H9 (cell line): ENCODE results near the gene OR8D2. TPM values are rescaled to one million over a fixed set of nuclear protein-coding genes. Genes with fewer than 3 reads are reported as not detected.

Experiments used
- DNase-seq: peaks from one replicate; pipeline ENCODE4 v3.0.0-alpha.2; 2017
- H2AFZ ChIP-seq: one replicate; pipeline ENCODE4 v1.6.1; 2013; ENCODE audit warnings: mild to moderate bottlenecking, low read length, control low read depth, moderate library complexity
- H2AK5ac ChIP-seq: 2 replicates; pipeline ENCODE4 v1.6.1; 2013; ENCODE audit warnings: low read length, control low read depth, mixed read lengths; ENCODE audit not compliant: insufficient read length
- H2BK120ac ChIP-seq: one replicate; pipeline ENCODE4 v1.6.1; 2013; ENCODE audit warnings: low read depth, mild to moderate bottlenecking, low read length, control low read depth, inconsistent platforms; ENCODE audit not compliant: poor library complexity, severe bottlenecking
- H2BK12ac ChIP-seq: 2 replicates; pipeline ENCODE4 v1.6.1; 2013; ENCODE audit warnings: low read length, control low read depth, mixed read lengths, low read depth; ENCODE audit not compliant: insufficient read length
- H2BK15ac ChIP-seq: 2 replicates; pipeline ENCODE4 v1.6.1; 2013; ENCODE audit warnings: low read depth, low read length, control low read depth
- H2BK20ac ChIP-seq: one replicate; pipeline ENCODE4 v1.6.1; 2013; ENCODE audit warnings: low read depth, mild to moderate bottlenecking, low read length, control low read depth, inconsistent platforms; ENCODE audit not compliant: poor library complexity, severe bottlenecking
- H2BK5ac ChIP-seq: 2 replicates; pipeline ENCODE4 v1.6.1; 2013; ENCODE audit warnings: low read length, control low read depth, mixed read lengths; ENCODE audit not compliant: insufficient read length
- H3K14ac ChIP-seq: 2 replicates; pipeline ENCODE4 v1.6.1; 2013; ENCODE audit warnings: low read length, control low read depth; ENCODE audit not compliant: insufficient read depth
- H3K18ac ChIP-seq: 2 replicates; pipeline ENCODE4 v1.6.1; 2013; ENCODE audit warnings: low read depth, mild to moderate bottlenecking, mixed read lengths, low read length, control low read depth; ENCODE audit not compliant: insufficient read length
- H3K23ac ChIP-seq: 2 replicates; pipeline ENCODE4 v1.6.1; 2013; ENCODE audit warnings: low read length, control low read depth, mixed read lengths, low read depth; ENCODE audit not compliant: insufficient read length
- H3K23me2 ChIP-seq: 2 replicates; pipeline ENCODE4 v1.6.1; 2013; ENCODE audit warnings: low read depth, mild to moderate bottlenecking, mixed read lengths, low read length, control low read depth; ENCODE audit not compliant: insufficient read length, poor library complexity, severe bottlenecking
- H3K27ac ChIP-seq: 2 replicates; pipeline ENCODE4 v1.5.1; 2013; ENCODE audit warnings: low read length, control low read depth, mixed read lengths, low read depth; ENCODE audit not compliant: insufficient read length
- H3K27me3 ChIP-seq: 2 replicates; pipeline ENCODE4 v1.6.1; 2013; ENCODE audit warnings: low read length, control low read depth, inconsistent platforms; ENCODE audit not compliant: insufficient read depth
- H3K4ac ChIP-seq: 2 replicates; pipeline ENCODE4 v1.6.1; 2013; ENCODE audit warnings: low read depth, mild to moderate bottlenecking, control low read depth, inconsistent platforms, low read length, moderate library complexity
- H3K4me1 ChIP-seq: 2 replicates; pipeline ENCODE4 v1.6.1; 2013; ENCODE audit warnings: low read length, control low read depth, inconsistent platforms; ENCODE audit not compliant: insufficient read depth
- H3K4me2 ChIP-seq: 2 replicates; pipeline ENCODE4 v1.6.1; 2013; ENCODE audit warnings: low read length, control low read depth, mixed read lengths; ENCODE audit not compliant: insufficient read length, insufficient read depth
- H3K56ac ChIP-seq: 2 replicates; pipeline ENCODE4 v1.6.1; 2013; ENCODE audit warnings: low read depth, mild to moderate bottlenecking, mixed read lengths, low read length, control low read depth; ENCODE audit not compliant: insufficient read length
- H3K79me1 ChIP-seq: 2 replicates; pipeline ENCODE4 v1.6.1; 2013; ENCODE audit warnings: low read depth, mild to moderate bottlenecking, moderate library complexity, low read length, control low read depth, inconsistent platforms; ENCODE audit not compliant: insufficient read depth, poor library complexity, severe bottlenecking
- H3K79me2 ChIP-seq: 2 replicates; pipeline ENCODE4 v1.6.1; 2013; ENCODE audit warnings: low read length, control low read depth, inconsistent platforms; ENCODE audit not compliant: insufficient read depth
- H3K9ac ChIP-seq: 2 replicates; pipeline ENCODE4 v1.6.1; 2013; ENCODE audit warnings: low read length, control low read depth, mixed read lengths; ENCODE audit not compliant: insufficient read length; ENCODE audit errors: extremely low read depth
- H3K9me3 ChIP-seq: one replicate; pipeline ENCODE4 v1.6.1; 2013; ENCODE audit warnings: low read depth, low read length, inconsistent platforms; ENCODE audit not compliant: control insufficient read depth
- H3T11ph ChIP-seq: one replicate; pipeline ENCODE4 v1.6.1; 2013; ENCODE audit warnings: mild to moderate bottlenecking, low read length, control low read depth, inconsistent platforms
- H4K20me1 ChIP-seq: one replicate; pipeline ENCODE4 v1.6.1; 2013; ENCODE audit not compliant: control insufficient read depth, insufficient read length, insufficient read depth
- H4K5ac ChIP-seq: 2 replicates; pipeline ENCODE4 v1.6.1; 2013; ENCODE audit warnings: low read depth, mild to moderate bottlenecking, mixed read lengths, low read length, control low read depth; ENCODE audit not compliant: insufficient read length
- H4K8ac ChIP-seq: replicated peaks from 2 replicates; pipeline ENCODE4 v1.6.1; 2013; ENCODE audit warnings: low read length, control low read depth, mixed read lengths, low read depth; ENCODE audit not compliant: insufficient read length
- H4K91ac ChIP-seq: 2 replicates; pipeline ENCODE4 v1.6.1; 2013; ENCODE audit warnings: low read depth, mild to moderate bottlenecking, moderate library complexity, mixed read lengths, low read length, control low read depth; ENCODE audit not compliant: insufficient read length
- H3K27ac Mint-ChIP-seq, 3 experiments: 2 replicates in 2 of 3; 3 replicates in 1 of 3; pipeline ENCODE4 v1.8.0; 2020 to 2021; ENCODE audit warnings: mixed read lengths in 3 of 3, mild to moderate bottlenecking in 1 of 3, moderate library complexity in 1 of 3
- H3K27me3 Mint-ChIP-seq: 2 replicates; pipeline ENCODE4 v1.8.0; 2021; ENCODE audit warnings: low read depth, mild to moderate bottlenecking, moderate library complexity, mixed read lengths
- H3K36me3 Mint-ChIP-seq, 3 experiments: 2 replicates in 2 of 3; 3 replicates in 1 of 3; pipeline ENCODE4 v1.8.0; 2020 to 2021; ENCODE audit warnings: low read depth in 3 of 3, mixed read lengths in 3 of 3; ENCODE audit not compliant: insufficient read depth in 1 of 3
- H3K4me1 Mint-ChIP-seq, 2 experiments: 2 replicates each; pipeline ENCODE4 v1.8.0; 2020; ENCODE audit warnings: mixed read lengths in 2 of 2
- H3K4me3 Mint-ChIP-seq, 2 experiments: 2 replicates in 1 of 2; 3 replicates in 1 of 2; pipeline ENCODE4 v1.8.0; 2020 to 2021; ENCODE audit warnings: mild to moderate bottlenecking in 2 of 2, mixed read lengths in 2 of 2, moderate library complexity in 1 of 2
- H3K9me3 Mint-ChIP-seq, 2 experiments: 2 replicates in 1 of 2; 3 replicates in 1 of 2; pipeline ENCODE4 v1.8.0; 2020; ENCODE audit warnings: mild to moderate bottlenecking in 2 of 2, mixed read lengths in 2 of 2, moderate library complexity in 1 of 2
- WGBS: extraction: QIAGEN DNeasy Blood & Tissue Kit; methylation state at CpG from one replicate; pipeline ENCODE4 v1.1.7; 2013; ENCODE audit warnings: missing lambda C conversion rate, low lambda C conversion rate, mixed read lengths; ENCODE audit not compliant: insufficient read length; ENCODE audit errors: extremely low coverage; 5-methylcytosine and 5-hydroxymethylcytosine counted together
- total RNA-seq: library from RNA; stranded (reverse); gene quantifications from 2 replicates; pipeline ENCODE4 v1.2.1, GENCODE V29; 2021
- TF ChIP-seq, protein P1 (sequence below): fragments of 200-600 bp; sonication (generic); conservative IDR thresholded peaks from 3 replicates; pipeline ENCODE4 v1.8.0; 2021; ENCODE audit warnings: antibody characterized with exemption, mild to moderate bottlenecking

The OR8D2 gene
- total RNA-seq, 1 experiment from 2014 or later = not detected

- whole genome bisulfite sequencing = no CpG with 5 or more reads among the region's 1 CpG
- Histone ChIP-seq H3K27ac (no peak overlapping the region), H2BK20ac (no peak overlapping the region), H3K79me2 (no peaks in the 10 kb centered on the region), H3K23ac (no peak overlapping the region), H3K14ac (no peak overlapping the region), H4K91ac (no peak overlapping the region), H3T11ph (no peak overlapping the region), H2BK120ac (no peak overlapping the region), H4K8ac (no peak overlapping the region), H3K79me1 (no peaks in the 10 kb centered on the region), H3K23me2 (no peaks in the 10 kb centered on the region), H3K9me3 (no peaks in the 10 kb centered on the region), H2AFZ (no peak overlapping the region), H4K20me1 (no peaks in the 10 kb centered on the region), H3K9ac (no peak overlapping the region), H2BK15ac (no peak overlapping the region), H4K5ac (no peak overlapping the region), H2BK5ac (no peak overlapping the region), H3K18ac (no peak overlapping the region), H3K4me2 (no peak overlapping the region), H2AK5ac (no peak overlapping the region), H3K56ac (no peak overlapping the region), H3K4ac (no peak overlapping the region), H3K27me3 (no peaks in the 10 kb centered on the region), H3K4me1 (peaks cover 3% of the 10 kb centered on the region; the same call in 1 of the 2 replicates), H2BK12ac (no peak overlapping the region)
- Mint-ChIP-seq H3K27ac (no peak overlapping the region; a peak in 1 of 7 replicates), H3K4me1 (peaks cover 18 to 20% of the 10 kb centered on the region in 2 experiments), H3K36me3 (no peaks in the 10 kb centered on the region; a peak in 3 of 7 replicates), H3K4me3 (no peak overlapping the region), H3K9me3 (peaks cover under 1% of the 10 kb centered on the region in 2 experiments; a peak in 1 of 5 replicates), H3K27me3 (no peaks in the 10 kb centered on the region; the same call in 1 of the 2 replicates)
- no peak for DNase-seq
- TF ChIP-seq, protein P1, sequence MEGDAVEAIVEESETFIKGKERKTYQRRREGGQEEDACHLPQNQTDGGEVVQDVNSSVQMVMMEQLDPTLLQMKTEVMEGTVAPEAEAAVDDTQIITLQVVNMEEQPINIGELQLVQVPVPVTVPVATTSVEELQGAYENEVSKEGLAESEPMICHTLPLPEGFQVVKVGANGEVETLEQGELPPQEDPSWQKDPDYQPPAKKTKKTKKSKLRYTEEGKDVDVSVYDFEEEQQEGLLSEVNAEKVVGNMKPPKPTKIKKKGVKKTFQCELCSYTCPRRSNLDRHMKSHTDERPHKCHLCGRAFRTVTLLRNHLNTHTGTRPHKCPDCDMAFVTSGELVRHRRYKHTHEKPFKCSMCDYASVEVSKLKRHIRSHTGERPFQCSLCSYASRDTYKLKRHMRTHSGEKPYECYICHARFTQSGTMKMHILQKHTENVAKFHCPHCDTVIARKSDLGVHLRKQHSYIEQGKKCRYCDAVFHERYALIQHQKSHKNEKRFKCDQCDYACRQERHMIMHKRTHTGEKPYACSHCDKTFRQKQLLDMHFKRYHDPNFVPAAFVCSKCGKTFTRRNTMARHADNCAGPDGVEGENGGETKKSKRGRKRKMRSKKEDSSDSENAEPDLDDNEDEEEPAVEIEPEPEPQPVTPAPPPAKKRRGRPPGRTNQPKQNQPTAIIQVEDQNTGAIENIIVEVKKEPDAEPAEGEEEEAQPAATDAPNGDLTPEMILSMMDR = no peak
These were observed 43.9 kb downstream of the OR8D2 start for GRCh38 chr11:124276081-124276480.
